ENCODE results near the gene SMC1B.

- TF ChIP-seq, protein P1, sequence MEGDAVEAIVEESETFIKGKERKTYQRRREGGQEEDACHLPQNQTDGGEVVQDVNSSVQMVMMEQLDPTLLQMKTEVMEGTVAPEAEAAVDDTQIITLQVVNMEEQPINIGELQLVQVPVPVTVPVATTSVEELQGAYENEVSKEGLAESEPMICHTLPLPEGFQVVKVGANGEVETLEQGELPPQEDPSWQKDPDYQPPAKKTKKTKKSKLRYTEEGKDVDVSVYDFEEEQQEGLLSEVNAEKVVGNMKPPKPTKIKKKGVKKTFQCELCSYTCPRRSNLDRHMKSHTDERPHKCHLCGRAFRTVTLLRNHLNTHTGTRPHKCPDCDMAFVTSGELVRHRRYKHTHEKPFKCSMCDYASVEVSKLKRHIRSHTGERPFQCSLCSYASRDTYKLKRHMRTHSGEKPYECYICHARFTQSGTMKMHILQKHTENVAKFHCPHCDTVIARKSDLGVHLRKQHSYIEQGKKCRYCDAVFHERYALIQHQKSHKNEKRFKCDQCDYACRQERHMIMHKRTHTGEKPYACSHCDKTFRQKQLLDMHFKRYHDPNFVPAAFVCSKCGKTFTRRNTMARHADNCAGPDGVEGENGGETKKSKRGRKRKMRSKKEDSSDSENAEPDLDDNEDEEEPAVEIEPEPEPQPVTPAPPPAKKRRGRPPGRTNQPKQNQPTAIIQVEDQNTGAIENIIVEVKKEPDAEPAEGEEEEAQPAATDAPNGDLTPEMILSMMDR (IDR thresholded peaks at IDR 0.05): no peak
- TF ChIP-seq POLR2A (IDR thresholded peaks at IDR 0.05): no peak
These were observed 41.8 kb upstream of the SMC1B start for GRCh38 chr22:45455212-45455611.

Data from transverse colon (tissue), 3 donors.